Inferior parietal cortex (tissue), 1 donor: Measurements from ENCODE around the gene KIF5B.
"Not testable (repeated sequence)": the region's sequence is repeated elsewhere in the genome, so short reads cannot be mapped to it uniquely, and the experiment has no call there.

Source experiments
- DNase-seq: peaks from one replicate; pipeline ENCODE4 v3.0.0-alpha.2; 2016; ENCODE audit errors: extremely low spot score

The KIF5B gene

DNA sequence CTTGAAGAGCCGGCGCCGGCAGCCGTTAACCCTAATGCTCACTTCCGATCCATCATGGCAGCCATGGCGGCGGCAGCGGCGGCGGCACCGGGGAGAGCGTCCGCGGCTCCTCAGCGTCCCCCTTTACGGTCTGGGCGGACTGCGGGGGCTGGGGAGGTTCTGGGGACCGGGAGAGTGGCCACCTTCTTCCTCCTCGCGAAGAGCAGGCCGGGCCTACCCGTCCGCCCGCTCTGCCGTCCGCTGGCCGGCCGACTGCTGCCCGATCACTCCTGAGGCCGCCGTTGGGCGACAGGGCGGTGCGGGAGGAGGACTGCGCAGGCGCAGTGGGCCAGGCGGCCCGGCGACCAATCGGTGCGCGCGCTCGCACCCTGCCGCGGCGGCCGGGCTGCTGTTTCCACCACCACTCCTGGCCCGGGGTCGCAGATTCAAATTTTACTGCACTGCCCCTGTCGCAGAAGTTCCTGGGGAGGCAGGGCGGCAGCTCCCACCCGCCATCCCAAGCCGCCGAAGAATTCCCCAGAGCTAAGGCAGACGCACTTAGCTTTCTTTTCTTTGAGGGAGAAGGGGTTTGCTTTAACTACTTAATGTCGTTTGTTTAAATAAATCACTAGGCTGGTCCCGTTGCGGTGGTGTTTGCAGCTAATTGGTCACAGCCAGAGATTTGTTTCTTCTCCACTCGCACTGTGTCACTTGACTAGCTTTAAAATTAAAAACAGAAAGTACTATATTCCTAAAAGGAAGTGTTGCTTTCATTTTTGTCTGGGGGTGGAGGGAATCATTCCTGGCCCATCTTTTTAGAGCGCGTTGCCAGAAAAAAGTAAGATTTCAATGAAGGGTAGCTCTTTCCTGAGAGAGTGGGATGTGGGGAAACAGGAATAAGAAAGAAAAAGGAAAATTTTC, at the start of gene KIF5B:
Gene KIF5B, minus strand, starts transcription at position 290 of the 900 bp plus-strand sequence. CDS start 452 bp downstream, outside the sequence.
- DNase-seq: peak; percentile 87

- DNase-seq: no peak
These were observed 49.7 kb upstream of the KIF5B start for GRCh38 chr10:32105782-32106382.

DNA sequence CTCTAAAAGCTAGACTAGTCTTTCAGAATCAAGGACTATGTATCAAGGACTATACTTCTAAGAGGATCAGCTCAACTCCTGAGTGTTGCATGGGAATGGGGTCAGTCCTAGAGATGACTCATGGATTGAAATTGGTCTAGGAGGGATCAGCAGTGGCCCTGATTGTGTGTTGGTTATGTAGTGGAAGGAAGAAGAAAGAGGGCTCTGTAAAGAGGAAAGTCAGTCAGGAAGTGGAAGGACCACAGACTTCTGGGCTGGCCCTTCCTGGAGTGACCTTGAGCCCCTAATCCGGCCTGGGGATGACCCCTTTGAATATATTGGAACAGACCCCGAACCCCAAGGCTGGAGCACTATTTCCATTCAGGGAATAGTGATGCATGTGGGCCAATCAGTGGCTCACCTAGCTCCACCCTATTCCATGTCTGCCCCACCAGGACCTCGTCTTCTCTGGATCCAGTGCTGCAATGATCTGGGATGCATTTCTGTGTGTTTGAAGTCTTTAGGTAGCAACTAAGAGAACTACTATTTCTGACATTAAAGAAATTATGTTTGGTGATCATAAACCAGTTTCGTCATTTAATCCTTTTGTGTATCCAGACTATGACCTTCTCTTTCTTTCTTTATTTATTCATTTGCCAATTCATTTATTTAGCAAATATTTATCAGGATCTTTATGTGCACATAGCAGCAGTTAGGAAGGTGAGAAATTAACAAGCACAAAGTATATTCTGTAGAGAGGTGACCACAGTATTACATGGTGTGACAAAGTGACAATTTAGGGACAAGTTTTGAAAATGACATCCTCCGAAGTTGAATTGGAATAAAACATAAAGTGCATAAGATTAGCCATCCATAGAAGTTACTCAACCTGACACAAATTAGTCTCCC, 48.6 kb upstream of the KIF5B start:
- DNase-seq: no peak

GRCh38 chr10:32104181-32104580, 48.0 kb upstream of the KIF5B start:
- DNase-seq: no peak

DNA sequence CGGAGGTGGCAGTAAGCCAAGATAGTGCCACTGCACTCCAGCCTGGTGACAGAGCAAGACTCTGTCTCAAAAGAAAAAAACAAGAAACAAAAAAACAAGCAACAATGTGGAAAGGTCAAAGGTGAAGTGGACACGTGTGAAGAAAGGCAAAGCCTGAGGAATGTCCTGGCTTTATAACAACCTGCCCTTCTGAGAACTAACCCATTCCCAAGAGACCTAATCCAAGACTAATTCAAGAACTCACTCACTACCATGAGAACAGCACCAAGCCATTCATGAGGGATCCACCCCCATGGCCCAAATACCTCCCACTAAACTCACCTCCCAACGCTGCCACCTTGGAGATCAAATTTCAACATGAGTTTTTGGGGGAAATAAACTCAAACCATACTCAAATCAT, 47.5 kb upstream of the KIF5B start:
- no peak for DNase-seq

DNA sequence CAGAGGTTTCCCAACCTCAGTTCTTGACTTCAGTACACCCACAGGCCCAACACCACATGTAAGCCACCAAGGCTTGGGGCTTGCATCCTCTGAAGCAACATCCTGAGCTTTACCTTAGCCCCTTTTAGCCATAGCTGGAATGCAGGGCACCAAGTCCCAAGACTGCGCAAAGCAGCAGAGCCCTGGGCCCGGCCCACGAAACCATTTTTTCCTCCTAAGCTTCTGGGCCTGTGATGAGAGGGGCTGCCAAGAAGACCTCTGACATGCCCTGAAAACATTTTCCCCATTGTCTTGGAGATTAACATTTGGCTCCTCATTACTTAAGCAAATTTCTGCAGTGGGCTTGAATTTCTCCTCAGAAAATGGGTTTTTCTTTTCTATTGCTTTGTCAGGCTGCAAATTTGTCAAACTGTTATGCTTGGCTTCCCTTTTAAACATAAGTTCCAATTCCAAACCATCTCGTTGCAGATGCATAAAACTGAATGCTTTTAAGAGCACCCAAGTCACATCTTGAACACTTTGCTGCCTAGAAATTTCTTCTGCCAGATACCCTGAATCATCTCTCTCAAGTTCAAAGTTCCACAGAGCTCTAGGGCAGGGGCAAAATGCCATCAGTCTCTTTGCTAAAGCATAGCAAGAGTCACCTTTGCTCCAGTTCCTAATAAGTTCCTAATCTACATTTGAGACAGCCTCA, 42.5 kb upstream of the KIF5B start:
- not testable (repeated sequence) for DNase-seq

- no peak for DNase-seq
These were observed 39.0 kb upstream of the KIF5B start for GRCh38 chr10:32095116-32095733.

DNA sequence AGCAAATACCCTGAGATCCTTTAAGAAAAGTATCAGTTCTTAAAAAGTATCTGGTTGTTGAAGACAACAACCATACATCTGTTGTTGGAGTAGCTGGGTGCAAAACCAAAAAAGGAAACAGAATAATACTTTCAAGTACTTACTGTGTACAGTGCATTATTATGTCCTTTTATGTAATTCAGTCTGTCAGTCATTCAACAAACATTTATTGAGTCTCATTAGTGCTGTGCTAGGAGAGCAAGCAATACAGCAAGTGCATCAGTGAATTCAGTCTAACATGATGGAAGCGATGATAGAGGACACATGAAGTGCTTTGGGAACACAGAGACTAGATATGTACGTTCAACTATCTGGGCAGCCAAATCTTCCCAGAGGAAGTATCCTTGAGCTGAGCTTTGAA, 37.4 kb upstream of the KIF5B start:
- DNase-seq: no peak

DNA sequence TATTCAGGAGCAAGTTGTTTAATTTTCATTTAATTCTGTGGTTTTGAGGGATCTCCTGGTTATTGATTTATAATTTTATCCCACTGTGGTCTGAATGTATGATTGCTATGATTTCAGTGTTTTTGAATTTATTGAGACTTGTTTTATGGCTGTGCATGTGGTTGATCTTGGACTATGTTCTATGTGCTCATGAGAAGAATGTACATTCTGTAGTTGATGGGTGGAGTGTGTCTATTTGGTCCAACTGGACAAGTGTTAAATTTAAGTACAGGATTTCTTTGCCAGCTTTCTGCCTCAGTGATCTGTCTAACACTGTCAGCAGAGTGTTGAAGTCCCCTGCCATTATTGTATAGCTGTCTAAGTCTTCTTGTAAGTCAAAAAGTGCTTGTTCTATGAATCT, 34.8 kb upstream of the KIF5B start:
- DNase-seq: no peak

GRCh38 chr10:32084185-32084851, 28.1 kb upstream of the KIF5B start:
- no peak for DNase-seq

GRCh38 chr10:32077896-32078485, 21.8 kb upstream of the KIF5B start:
- no peak for DNase-seq

DNA sequence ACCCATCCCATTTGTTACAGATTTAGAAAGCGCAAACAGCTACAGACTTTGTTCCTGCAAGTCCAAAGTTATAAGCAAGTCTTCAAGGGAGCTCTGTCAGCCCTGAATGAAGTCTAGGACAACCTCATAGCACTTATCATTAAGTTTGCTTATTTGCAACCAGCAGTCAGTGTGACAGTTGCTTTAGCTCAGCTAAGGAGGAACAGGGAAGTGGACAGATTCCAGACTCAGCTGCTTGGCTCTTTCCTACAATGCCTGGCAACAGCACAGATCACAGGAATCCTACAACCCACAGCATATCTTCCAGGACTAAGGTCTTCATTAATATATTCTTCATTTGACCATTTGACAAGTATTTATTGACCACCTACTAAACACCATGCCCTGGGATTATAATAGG, 17.4 kb upstream of the KIF5B start:
- no peak for DNase-seq

GRCh38 chr10:32073128-32073527, 16.9 kb upstream of the KIF5B start:
- DNase-seq: no peak

- DNase-seq: no peak
These were observed 16.0 kb upstream of the KIF5B start for GRCh38 chr10:32072025-32072800.

DNA sequence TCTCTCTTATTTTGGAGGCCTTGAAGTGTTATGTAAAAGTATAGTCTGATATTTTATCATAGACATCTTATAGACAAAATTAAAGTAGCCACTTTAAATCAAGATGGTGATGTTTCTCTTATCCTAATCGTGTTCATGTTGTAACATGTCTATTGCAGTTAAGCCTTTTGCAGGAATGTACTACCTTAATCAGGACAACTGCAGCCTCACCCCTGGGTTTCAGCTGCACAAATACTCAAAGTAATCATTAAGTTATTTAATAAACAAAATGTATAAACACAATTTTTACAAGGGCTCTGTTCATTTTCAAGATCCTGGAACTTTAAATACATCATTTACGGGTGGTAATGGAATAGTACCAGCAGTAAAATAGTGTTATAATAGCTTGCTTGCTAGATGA, 14.4 kb upstream of the KIF5B start:
- no peak for DNase-seq

- DNase-seq: no peak
These were observed 12.3 kb upstream of the KIF5B start for GRCh38 chr10:32068569-32068968.

- DNase-seq: not testable (repeated sequence)
These were observed 11.7 kb upstream of the KIF5B start for GRCh38 chr10:32067931-32068330.

GRCh38 chr10:32065856-32066255, 9.6 kb upstream of the KIF5B start:
- DNase-seq: no peak

DNA sequence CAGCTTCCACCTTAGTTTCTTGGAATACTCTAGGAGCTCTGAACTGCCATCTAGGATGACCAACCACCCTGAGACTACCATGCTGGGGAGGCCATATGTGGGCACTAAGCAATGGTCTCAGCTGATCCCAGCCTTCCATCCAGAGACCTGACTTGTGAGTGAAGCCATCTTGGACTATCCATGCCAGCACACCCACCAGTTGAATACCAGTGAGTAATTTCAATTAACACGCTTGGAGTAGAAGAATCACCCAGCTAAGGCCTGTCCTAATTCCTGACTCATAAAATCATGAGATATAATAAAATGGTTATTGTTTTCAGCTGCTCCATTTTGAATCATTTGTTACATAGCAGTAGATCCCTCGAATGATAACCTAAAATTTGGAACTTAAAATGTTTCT, 5.2 kb upstream of the KIF5B start:
- DNase-seq: no peak
